SK-N-SH treated with all-trans-retinoic acid at 6 μM for 48 hours (cell line): ENCODE measurements around the gene SERPINA6.

Experiments
- ARNTL ChIP-seq: fragments of 450-650 bp; formaldehyde crosslinking; IDR thresholded peaks from 2 replicates; pipeline ENCODE4 v1.5.0; 2020; ENCODE audit warnings: low read depth, mild to moderate bottlenecking, moderate library complexity, borderline replicate concordance
- BACH2 ChIP-seq: fragments of 250-450 bp; sonication (Bioruptor Pico); IDR thresholded peaks from 2 replicates; pipeline ENCODE4 v1.9.0; 2021; ENCODE audit warnings: mild to moderate bottlenecking, borderline replicate concordance
- CREB5 ChIP-seq: fragments of 250-450 bp; sonication (Bioruptor Pico); IDR thresholded peaks from 2 replicates; pipeline ENCODE4 v1.5.1; 2020; ENCODE audit warnings: low read depth, mild to moderate bottlenecking, moderate library complexity
- CSDC2 ChIP-seq: fragments of 250-450 bp; sonication (Bioruptor Pico); IDR thresholded peaks from 2 replicates; pipeline ENCODE4 v1.5.0; 2020; ENCODE audit warnings: mild to moderate bottlenecking, moderate library complexity
- ESRRG ChIP-seq: fragments of 250-450 bp; sonication (Bioruptor Pico); IDR thresholded peaks from 2 replicates; pipeline ENCODE4 v1.6.1; 2021; ENCODE audit warnings: mild to moderate bottlenecking
- GLIS3 ChIP-seq: fragments of 250-450 bp; sonication (Bioruptor Pico); IDR thresholded peaks from 2 replicates; pipeline ENCODE4 v1.5.0; 2020; ENCODE audit warnings: mild to moderate bottlenecking, moderate library complexity
- PATZ1 ChIP-seq: fragments of 250-450 bp; sonication (Bioruptor Pico); IDR thresholded peaks from 2 replicates; pipeline ENCODE4 v1.8.0; 2020; ENCODE audit warnings: mild to moderate bottlenecking, moderate library complexity, borderline replicate concordance
- RARB ChIP-seq: fragments of 250-450 bp; sonication (Bioruptor Pico); IDR thresholded peaks from 2 replicates; pipeline ENCODE4 v1.8.0; 2021; ENCODE audit warnings: mild to moderate bottlenecking, moderate library complexity
- TCF4 ChIP-seq: fragments of 250-450 bp; sonication (Bioruptor Pico); IDR thresholded peaks from 2 replicates; pipeline ENCODE4 v1.8.0; 2021; ENCODE audit warnings: mild to moderate bottlenecking, moderate library complexity, borderline replicate concordance
- TSHZ2 ChIP-seq: fragments of 250-450 bp; sonication (Bioruptor Pico); IDR thresholded peaks from 2 replicates; pipeline ENCODE4 v1.5.0; 2020; ENCODE audit warnings: mild to moderate bottlenecking, moderate library complexity
- ZFP3 ChIP-seq: fragments of 250-450 bp; sonication (Bioruptor Pico); IDR thresholded peaks from 2 replicates; pipeline ENCODE4 v1.5.0; 2020; ENCODE audit warnings: mild to moderate bottlenecking, moderate library complexity
- ZFP30 ChIP-seq: fragments of 450-650 bp; formaldehyde crosslinking; IDR thresholded peaks from 2 replicates; pipeline ENCODE4 v1.5.0; 2022; ENCODE audit warnings: mild to moderate bottlenecking, moderate library complexity
- ZNF8 ChIP-seq: fragments of 450-650 bp; formaldehyde crosslinking; IDR thresholded peaks from 2 replicates; pipeline ENCODE4 v1.5.0; 2020; ENCODE audit warnings: mild to moderate bottlenecking, moderate library complexity

GRCh38 chr14:94372021-94372605 lies 49.0 kb upstream of the SERPINA6 start:
- TF ChIP-seq CSDC2 (no peak), BACH2 (CRISPR knock-in tag) (no peak), TSHZ2 (CRISPR knock-in tag) (no peak), ZFP30 (CRISPR knock-in tag) (no peak), ESRRG (CRISPR knock-in tag) (no peak), ZNF8 (CRISPR knock-in tag) (no peak), GLIS3 (CRISPR knock-in tag) (no peak), ARNTL (CRISPR knock-in tag) (no peak), ZFP3 (CRISPR knock-in tag) (no peak), PATZ1 (CRISPR knock-in tag) (no peak), RARB (CRISPR knock-in tag) (no peak), CREB5 (CRISPR knock-in tag) (no peak), TCF4 (CRISPR knock-in tag) (no peak)
